Endothelial cell of umbilical vein (primary cell): ENCODE measurements around the gene ECM2. TPM values are rescaled to one million over a fixed set of nuclear protein-coding genes. Genes with fewer than 3 reads are reported as not detected.
A peak's percentile ranks its signal among the peaks of the same experiment; 100 is the strongest.

Source experiments
- BruUV-seq: library from RNA; stranded (reverse); fragments of 400-500 nt; replicated peaks from 2 replicates; lab custom pipeline; 2021; lab: Mats Ljungman, UMichigan
- CTCF ChIA-PET: fragments of 300-600, 350-600 bp; sonication (Branson Sonifier 250); formaldehyde crosslinking; loops from one replicate; lab custom pipeline; 2021; ENCODE audit warnings: antibody characterized with exemption, inconsistent platforms; lab: Charles Lee
- POLR2A ChIA-PET: fragments of 300-600, 350-600 bp; sonication (Branson Sonifier 250); formaldehyde crosslinking; loops from one replicate; lab custom pipeline; 2021; ENCODE audit warnings: antibody characterized with exemption, inconsistent platforms; lab: Charles Lee
- DNase-seq: peaks from one replicate; pipeline ENCODE4 v3.0.0-alpha.2; 2011; ENCODE audit warnings: low read depth, low spot score
- FAIRE-seq: peaks from 2 replicates; lab custom pipeline; 2011; peaks lifted over from hg19 to GRCh38; lab: Jason Lieb, UNC
- H2AFZ ChIP-seq: 2 replicates; pipeline ENCODE4 v1.6.0; 2012; ENCODE audit warnings: low read depth, low read length, control low read depth, inconsistent platforms
- H3K27ac ChIP-seq: 2 replicates; pipeline ENCODE4 v1.5.1; 2011; ENCODE audit warnings: low read depth, mild to moderate bottlenecking, control low read depth, low read length, moderate library complexity; ENCODE audit not compliant: insufficient read depth
- H3K27me3 ChIP-seq, 2 experiments: 2 replicates each; pipeline versions ENCODE4 v1.6.0 to v1.6.1; 2011; ENCODE audit warnings: low read length in 2 of 2, mixed read lengths in 1 of 2; ENCODE audit not compliant: control insufficient read depth in 2 of 2, insufficient read depth in 2 of 2
- H3K36me3 ChIP-seq, 2 experiments: 2 replicates in 1 of 2; 3 replicates in 1 of 2; pipeline ENCODE4 v1.5.1; 2011; ENCODE audit warnings: low read length in 2 of 2, mild to moderate bottlenecking in 1 of 2, moderate library complexity in 1 of 2; ENCODE audit not compliant: control insufficient read depth in 2 of 2, insufficient read depth in 2 of 2; ENCODE audit errors: extremely low read depth in 1 of 2
- H3K4me1 ChIP-seq: 3 replicates; pipeline ENCODE4 v1.5.1; 2011; ENCODE audit warnings: mild to moderate bottlenecking, low read length; ENCODE audit not compliant: control insufficient read depth, insufficient read depth; ENCODE audit errors: extremely low read depth
- H3K4me2 ChIP-seq: 2 replicates; pipeline ENCODE4 v1.6.1; 2011; ENCODE audit warnings: low read length, control low read depth, mixed read lengths; ENCODE audit not compliant: insufficient read depth
- H3K4me3 ChIP-seq, 3 experiments: fragments of 200-600 bp in 1 of 3; sonication (generic), shearing (Covaris generic) in 1 of 3; replicated peaks in 1 of 3; 2 replicates each; pipeline ENCODE4 v1.5.1; 2011 to 2016; ENCODE audit warnings: control low read depth in 3 of 3, low read length in 3 of 3, mild to moderate bottlenecking in 2 of 3, inconsistent platforms in 1 of 3, low read depth in 1 of 3, moderate library complexity in 1 of 3; ENCODE audit not compliant: insufficient read depth in 1 of 3
- H3K79me2 ChIP-seq: 2 replicates; pipeline ENCODE4 v1.6.0; 2012; ENCODE audit warnings: low read length, inconsistent platforms; ENCODE audit not compliant: control insufficient read depth, insufficient read depth
- H3K9ac ChIP-seq: replicated peaks from 2 replicates; pipeline ENCODE3; 2011; ENCODE audit warnings: low read length, control low read depth; ENCODE audit not compliant: insufficient read depth; ENCODE audit errors: extremely low read depth
- H3K9me1 ChIP-seq: replicated peaks from 3 replicates; pipeline ENCODE4 v1.6.0; 2011; ENCODE audit warnings: mild to moderate bottlenecking, low read length; ENCODE audit not compliant: control insufficient read depth, insufficient read depth; ENCODE audit errors: extremely low read depth
- H3K9me3 ChIP-seq: replicated peaks from 2 replicates; pipeline ENCODE4 v1.5.1; 2012; ENCODE audit warnings: low read length, inconsistent platforms; ENCODE audit not compliant: control insufficient read depth, insufficient read depth
- H4K20me1 ChIP-seq: replicated peaks from 2 replicates; pipeline ENCODE3; 2011; ENCODE audit warnings: mild to moderate bottlenecking, low read length; ENCODE audit not compliant: control insufficient read depth, insufficient read depth; ENCODE audit errors: extremely low read depth
- EZH2 ChIP-seq: IDR thresholded peaks from 2 replicates; pipeline ENCODE4 v1.6.1; 2012; ENCODE audit warnings: borderline replicate concordance, low read depth, mild to moderate bottlenecking, moderate library complexity, low read length, inconsistent platforms; ENCODE audit not compliant: severe bottlenecking
- FOS ChIP-seq: IDR thresholded peaks from 2 replicates; pipeline ENCODE4 v1.6.1; 2011; ENCODE audit warnings: mild to moderate bottlenecking, low read length, moderate library complexity, borderline replicate concordance; ENCODE audit not compliant: insufficient read depth
- GATA2 ChIP-seq: IDR thresholded peaks from 2 replicates; pipeline ENCODE4 v1.7.0; 2011; ENCODE audit warnings: low read depth, mild to moderate bottlenecking, moderate library complexity, mixed read lengths, low read length; ENCODE audit not compliant: insufficient read length, insufficient read depth
- JUN ChIP-seq: IDR thresholded peaks from 2 replicates; pipeline ENCODE4 v1.6.1; 2011; ENCODE audit warnings: borderline replicate concordance, low read depth; ENCODE audit not compliant: insufficient read length, insufficient read depth
- MYC ChIP-seq: IDR thresholded peaks from one replicate; pipeline ENCODE4 v1.6.1; 2011; ENCODE audit warnings: mild to moderate bottlenecking, low read depth, low read length
- POLR2A ChIP-seq: IDR thresholded peaks from 2 replicates; pipeline ENCODE4 v1.6.1; 2012; ENCODE audit warnings: low read depth, mild to moderate bottlenecking, control low read depth, low read length
- POLR2AphosphoS5 ChIP-seq: IDR thresholded peaks from 2 replicates; pipeline ENCODE4 v1.6.1; 2012; ENCODE audit warnings: low read depth, mild to moderate bottlenecking, control low read depth, low read length, moderate library complexity; ENCODE audit not compliant: insufficient read depth
- dilution Hi-C: fragments of 300-500 bp; cut with MboI; formaldehyde crosslinking; loops from one replicate; pipeline ENCODE4 v1.15.0; 2019; ENCODE audit warnings: low sequenced_read_pairs; ENCODE audit not compliant: extremely low pct_ligation_motif_present
- intact Hi-C: fragments of 100-400 bp; cut with micrococcal nuclease; formaldehyde crosslinking; loops from one replicate; pipeline ENCODE4 v1.10.0; 2022
- polyA plus RNA-seq, 4 experiments: library from polyadenylated mRNA; depleted of rRNA in 3 of 4; stranded (reverse) in 3 of 4; unstranded in 1 of 4; fragments of >200 nt; gene quantifications; 2 replicates each; pipeline versions ENCODE4 v1.2.1 to v1.2.3, GENCODE V29; 2011 to 2012; ENCODE audit warnings: missing spikeins in 1 of 4
- total RNA-seq: library from RNA; stranded (reverse); gene quantifications from 2 replicates; pipeline ENCODE4 v1.2.3, GENCODE V29; 2021
- TF ChIP-seq, protein P1 (sequence below): IDR thresholded peaks from 2 replicates; pipeline ENCODE4 v1.6.1; 2011; ENCODE audit not compliant: insufficient read depth, insufficient read length
- TF ChIP-seq, protein P2 (sequence below), 2 donors: IDR thresholded peaks; 1 replicate in 1 of 2; 2 replicates in 1 of 2; pipeline ENCODE4 v1.5.1; 2011; ENCODE audit warnings: low read length in 2 of 2, mild to moderate bottlenecking in 2 of 2, moderate library complexity in 2 of 2, control low read depth in 1 of 2, inconsistent platforms in 1 of 2, low read depth in 1 of 2; ENCODE audit not compliant: insufficient read depth in 1 of 2; ENCODE audit errors: extremely low read depth in 1 of 2

The ECM2 gene
- total and polyA plus RNA-seq, 2 donors (not counting 3 experiments of a cell fraction or from before 2014, with no cell fraction given) = 0.03 TPM; not detected in 1

DNA sequence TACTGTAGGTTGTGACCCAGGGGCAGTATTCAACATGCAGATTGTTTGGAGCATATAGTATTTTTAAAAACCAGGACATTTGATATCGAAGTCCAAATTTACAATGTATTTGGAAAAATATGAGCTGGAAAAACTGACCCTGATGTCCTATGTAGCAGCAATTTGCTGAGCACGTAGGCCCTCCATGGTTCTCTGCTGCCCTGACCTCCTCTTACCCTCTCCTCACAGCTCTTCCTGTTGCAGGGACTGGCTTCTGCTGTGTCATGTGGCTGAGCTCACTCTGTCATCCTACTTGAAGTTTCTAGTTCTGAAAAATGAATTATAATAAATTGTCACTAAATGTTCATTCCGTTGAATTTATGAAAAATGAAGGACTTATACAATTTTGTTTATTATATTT, 49.4 kb downstream of the ECM2 start:
- ChIA-PET CTCF (interaction anchor here (0.8 to 2.5 kb wide), 3 partner anchors 9 to 15 kb away, joined by 3 to 14 read pairs (median 8); no protein-coding TSS in a partner anchor), POLR2A (interaction anchor here (0.7 kb wide), 1 partner anchor 167 kb away, joined by 4 read pairs; no protein-coding TSS in a partner anchor)
- H3K9me1 ChIP-seq = no peaks in the 10 kb centered on the region
- no peak overlapping the region for H3K4me3 ChIP-seq
- dilution Hi-C loops = no loop called here
- TF ChIP-seq POLR2A = no peak
- TF ChIP-seq GATA2 = no peak
- no peak for TF ChIP-seq MYC
- no peak for TF ChIP-seq FOS
- TF ChIP-seq EZH2 = no peak
- TF ChIP-seq, protein P1, sequence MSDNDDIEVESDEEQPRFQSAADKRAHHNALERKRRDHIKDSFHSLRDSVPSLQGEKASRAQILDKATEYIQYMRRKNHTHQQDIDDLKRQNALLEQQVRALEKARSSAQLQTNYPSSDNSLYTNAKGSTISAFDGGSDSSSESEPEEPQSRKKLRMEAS = no peak
- TF ChIP-seq, protein P2, sequence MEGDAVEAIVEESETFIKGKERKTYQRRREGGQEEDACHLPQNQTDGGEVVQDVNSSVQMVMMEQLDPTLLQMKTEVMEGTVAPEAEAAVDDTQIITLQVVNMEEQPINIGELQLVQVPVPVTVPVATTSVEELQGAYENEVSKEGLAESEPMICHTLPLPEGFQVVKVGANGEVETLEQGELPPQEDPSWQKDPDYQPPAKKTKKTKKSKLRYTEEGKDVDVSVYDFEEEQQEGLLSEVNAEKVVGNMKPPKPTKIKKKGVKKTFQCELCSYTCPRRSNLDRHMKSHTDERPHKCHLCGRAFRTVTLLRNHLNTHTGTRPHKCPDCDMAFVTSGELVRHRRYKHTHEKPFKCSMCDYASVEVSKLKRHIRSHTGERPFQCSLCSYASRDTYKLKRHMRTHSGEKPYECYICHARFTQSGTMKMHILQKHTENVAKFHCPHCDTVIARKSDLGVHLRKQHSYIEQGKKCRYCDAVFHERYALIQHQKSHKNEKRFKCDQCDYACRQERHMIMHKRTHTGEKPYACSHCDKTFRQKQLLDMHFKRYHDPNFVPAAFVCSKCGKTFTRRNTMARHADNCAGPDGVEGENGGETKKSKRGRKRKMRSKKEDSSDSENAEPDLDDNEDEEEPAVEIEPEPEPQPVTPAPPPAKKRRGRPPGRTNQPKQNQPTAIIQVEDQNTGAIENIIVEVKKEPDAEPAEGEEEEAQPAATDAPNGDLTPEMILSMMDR (IDR thresholded peaks at IDR 0.05; ENCODE audit: extremely low read depth in 1 of 2, insufficient read depth in 1 of 2, low read depth in 1 of 2, low read length in 2 of 2) = no peak
- no peak for TF ChIP-seq POLR2AphosphoS5
- no peak for TF ChIP-seq JUN
- BruUV-seq = no TSS peak
- FAIRE-seq (no peak), DNase-seq (peak; percentile 16)
- H3K4me1 ChIP-seq = peaks cover 15% of the 10 kb centered on the region
- no peak overlapping the region for H3K27ac ChIP-seq
- H2AFZ ChIP-seq = no peak overlapping the region
- no peaks in the 10 kb centered on the region for H3K9me3 ChIP-seq
- no peaks in the 10 kb centered on the region for H4K20me1 ChIP-seq
- H3K4me2 ChIP-seq = no peak overlapping the region
- no peaks in the 10 kb centered on the region for H3K79me2 ChIP-seq
- intact Hi-C loops = loop anchor here (10.0 kb wide), 1 partner anchor 52 kb away; no protein-coding TSS in a partner anchor
- no peaks in the 10 kb centered on the region for H3K27me3 ChIP-seq
- H3K9ac ChIP-seq = no peak overlapping the region
- no peaks in the 10 kb centered on the region for H3K36me3 ChIP-seq
